IPS-20b (cell line): ENCODE results near the gene GRK6.

Experiments
- H3K27ac ChIP-seq: one replicate; pipeline ENCODE4 v1.5.1; 2013; ENCODE audit warnings: low read length
- H3K27me3 ChIP-seq: 2 replicates; pipeline ENCODE4 v1.6.1; 2013; ENCODE audit warnings: mild to moderate bottlenecking, low read length, inconsistent platforms; ENCODE audit not compliant: insufficient read depth
- H3K36me3 ChIP-seq: 2 replicates; pipeline ENCODE4 v1.6.1; 2013; ENCODE audit warnings: low read depth, mild to moderate bottlenecking, inconsistent platforms, low read length, moderate library complexity; ENCODE audit not compliant: insufficient read depth
- H3K4me1 ChIP-seq: 2 replicates; pipeline ENCODE4 v1.6.1; 2013; ENCODE audit warnings: mild to moderate bottlenecking, control low read depth, inconsistent platforms, low read length, moderate library complexity; ENCODE audit not compliant: insufficient read depth
- H3K4me3 ChIP-seq: 2 replicates; pipeline ENCODE4 v1.5.1; 2013; ENCODE audit warnings: mild to moderate bottlenecking, low read length, inconsistent platforms
- H3K9ac ChIP-seq: 2 replicates; pipeline ENCODE4 v1.6.1; 2013; ENCODE audit warnings: low read depth, mild to moderate bottlenecking, inconsistent platforms, low read length, moderate library complexity
- H3K9me3 ChIP-seq: 2 replicates; pipeline ENCODE4 v1.6.1; 2013; ENCODE audit warnings: mild to moderate bottlenecking, low read depth, low read length, inconsistent platforms; ENCODE audit not compliant: insufficient read depth

GRK6 gene

GRCh38 chr5:177426566-177427210, at the start of gene GRK6:
Gene GRK6 (plus strand): TSS chr5:177426676. CDS start chr5:177426846, 170 bp downstream.
- H3K9me3 ChIP-seq = no peaks in the 10 kb centered on the region

GRCh38 chr5:177377851-177378776, 48.4 kb upstream of the GRK6 start:
- Histone ChIP-seq H3K27me3 (no peaks in the 10 kb centered on the region; the same call in 1 of the 2 replicates), H3K36me3 (no peaks in the 10 kb centered on the region), H3K9ac (0 out of 2 replicates have a peak overlapping the region, but pooled peaks have one; percentile 27), H3K4me1 (peaks cover 8% of the 10 kb centered on the region; the same call in 1 of the 2 replicates), H3K27ac (no peak overlapping the region), H3K4me3 (no peak overlapping the region), H3K9me3 (no peaks in the 10 kb centered on the region)

More at GRCh38 chr5:177426566-177427210, at the start of gene GRK6:
- H3K27ac ChIP-seq = peak within 1 kb of the TSS; percentile 53
- H3K36me3 ChIP-seq = peaks cover 21% of the 10 kb centered on the region
- H3K27me3 ChIP-seq = no peaks in the 10 kb centered on the region; the same call in 1 of the 2 replicates
- peak within 1 kb of the TSS; percentile 86 for H3K4me3 ChIP-seq
- H3K4me1 ChIP-seq = peaks cover 5% of the 10 kb centered on the region; the same call in 1 of the 2 replicates
- H3K9ac ChIP-seq = peak within 1 kb of the TSS; percentile 93

GRCh38 chr5:177378884-177379883, 47.3 kb upstream of the GRK6 start:
- Histone ChIP-seq H3K27me3 (no peaks in the 10 kb centered on the region; the same call in 1 of the 2 replicates), H3K9me3 (no peaks in the 10 kb centered on the region), H3K9ac (no peak overlapping the region), H3K36me3 (no peaks in the 10 kb centered on the region), H3K27ac (no peak overlapping the region), H3K4me1 (peaks cover 3% of the 10 kb centered on the region; the same call in 1 of the 2 replicates), H3K4me3 (no peak overlapping the region)

GRCh38 chr5:177380805-177381126, 45.7 kb upstream of the GRK6 start:
- no peaks in the 10 kb centered on the region for H3K4me1 ChIP-seq
- H3K36me3 ChIP-seq = no peaks in the 10 kb centered on the region
- H3K27me3 ChIP-seq = no peaks in the 10 kb centered on the region; the same call in 1 of the 2 replicates
- no peak overlapping the region for H3K27ac ChIP-seq
- H3K4me3 ChIP-seq = no peak overlapping the region
- no peaks in the 10 kb centered on the region for H3K9me3 ChIP-seq
- no peak overlapping the region for H3K9ac ChIP-seq

- Histone ChIP-seq H3K9ac (no peak overlapping the region), H3K27me3 (no peaks in the 10 kb centered on the region; the same call in 1 of the 2 replicates), H3K27ac (no peak overlapping the region), H3K4me3 (no peak overlapping the region), H3K36me3 (no peaks in the 10 kb centered on the region), H3K9me3 (no peaks in the 10 kb centered on the region), H3K4me1 (no peaks in the 10 kb centered on the region)
These were observed 44.0 kb upstream of the GRK6 start for GRCh38 chr5:177382423-177383029.

GRCh38 chr5:177383181-177383580, 43.3 kb upstream of the GRK6 start:
- no peaks in the 10 kb centered on the region for H3K9me3 ChIP-seq
- H3K27ac ChIP-seq = no peak overlapping the region
- H3K27me3 ChIP-seq = peaks cover 4% of the 10 kb centered on the region; the same call in 1 of the 2 replicates
- no peak overlapping the region for H3K4me3 ChIP-seq
- H3K9ac ChIP-seq = no peak overlapping the region
- no peaks in the 10 kb centered on the region for H3K36me3 ChIP-seq
- no peaks in the 10 kb centered on the region for H3K4me1 ChIP-seq

- Histone ChIP-seq H3K4me1 (no peaks in the 10 kb centered on the region; the same call in 1 of the 2 replicates), H3K36me3 (no peaks in the 10 kb centered on the region), H3K9ac (no peak within 1 kb of the TSS), H3K27me3 (peaks cover 13% of the 10 kb centered on the region), H3K9me3 (no peaks in the 10 kb centered on the region), H3K4me3 (no peak within 1 kb of the TSS), H3K27ac (no peak within 1 kb of the TSS)
These were observed 42.3 kb upstream of the GRK6 start, which contains the start of gene SLC34A1 for GRCh38 chr5:177384134-177384533. Gene SLC34A1 (plus strand): TSS chr5:177384434. CDS start chr5:177385742, 1,308 bp downstream.

GRCh38 chr5:177385720-177386119, 40.8 kb upstream of the GRK6 start:
- no peaks in the 10 kb centered on the region; the same call in 1 of the 2 replicates for H3K4me1 ChIP-seq
- no peak overlapping the region for H3K27ac ChIP-seq
- H3K27me3 ChIP-seq = peaks cover 26% of the 10 kb centered on the region
- H3K9ac ChIP-seq = no peak overlapping the region
- no peaks in the 10 kb centered on the region for H3K36me3 ChIP-seq
- no peaks in the 10 kb centered on the region for H3K9me3 ChIP-seq
- no peak overlapping the region for H3K4me3 ChIP-seq

GRCh38 chr5:177386542-177386941, 39.9 kb upstream of the GRK6 start:
- no peak overlapping the region for H3K4me3 ChIP-seq
- H3K27ac ChIP-seq = no peak overlapping the region
- no peaks in the 10 kb centered on the region for H3K36me3 ChIP-seq
- no peaks in the 10 kb centered on the region; the same call in 1 of the 2 replicates for H3K4me1 ChIP-seq
- peaks cover 26% of the 10 kb centered on the region for H3K27me3 ChIP-seq
- no peak overlapping the region for H3K9ac ChIP-seq
- H3K9me3 ChIP-seq = no peaks in the 10 kb centered on the region

- Histone ChIP-seq H3K4me3 (no peak overlapping the region), H3K9ac (no peak overlapping the region), H3K27ac (no peak overlapping the region), H3K9me3 (no peaks in the 10 kb centered on the region), H3K27me3 (peaks cover 26% of the 10 kb centered on the region), H3K4me1 (no peaks in the 10 kb centered on the region; the same call in 1 of the 2 replicates), H3K36me3 (no peaks in the 10 kb centered on the region)
These were observed 39.1 kb upstream of the GRK6 start for GRCh38 chr5:177387405-177387804.
